Stimulated activated CD8-positive, alpha-beta memory T cell treated with anti-CD3 and anti-CD28 coated beads, Interleukin-4, amount 100 ng/mL, for 48 hours (primary cell): ENCODE results near the gene PLA1A.

Source experiments
- DNase-seq: peaks from one replicate; pipeline ENCODE4 v3.0.0-alpha.2; 2020

Gene PLA1A

DNA sequence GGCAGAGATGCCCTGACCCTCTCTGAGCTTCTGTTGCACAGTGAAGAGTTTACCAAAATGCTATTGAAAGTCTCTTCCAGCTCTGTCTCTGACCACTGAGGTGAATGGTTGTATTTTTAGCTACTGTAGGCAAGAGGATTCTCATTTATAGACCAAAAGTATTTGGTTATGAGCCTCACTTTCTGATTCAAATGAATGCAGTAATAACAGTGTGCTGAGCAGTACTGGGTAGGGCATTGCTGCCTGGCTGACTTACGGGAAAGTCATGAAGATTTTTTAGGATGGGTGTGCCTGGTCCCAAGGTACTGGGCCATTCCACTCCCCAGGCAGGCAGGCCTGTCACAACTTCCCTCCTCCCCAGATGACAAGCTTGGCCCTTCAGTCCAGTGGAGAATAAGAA, 15.5 kb downstream of the PLA1A start:
- DNase-seq = no peak

- DNase-seq = no peak
These were observed 16.2 kb downstream of the PLA1A start for GRCh38 chr3:119613872-119614271.

- no peak for DNase-seq
These were observed 18.4 kb downstream of the PLA1A start for GRCh38 chr3:119616056-119616455.

DNA sequence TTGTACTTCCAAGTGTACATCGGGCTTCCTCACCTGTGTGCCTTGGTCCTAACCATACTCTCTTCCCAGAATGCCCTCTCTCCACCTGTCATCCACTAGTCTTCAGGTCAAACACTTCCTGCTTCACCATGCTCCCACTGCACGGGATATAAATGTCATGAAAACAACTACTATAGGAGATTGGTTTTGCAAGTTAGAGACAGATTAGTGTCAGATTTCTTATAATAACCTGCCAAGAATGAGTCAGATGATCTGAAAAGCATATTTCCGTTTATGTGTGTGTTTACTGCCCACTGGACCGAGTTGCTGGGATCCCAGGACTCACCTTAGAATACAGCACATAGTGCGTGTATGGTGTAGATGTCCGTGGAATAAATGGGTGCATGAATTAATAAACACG, 21.4 kb downstream of the PLA1A start:
- no peak for DNase-seq

DNA sequence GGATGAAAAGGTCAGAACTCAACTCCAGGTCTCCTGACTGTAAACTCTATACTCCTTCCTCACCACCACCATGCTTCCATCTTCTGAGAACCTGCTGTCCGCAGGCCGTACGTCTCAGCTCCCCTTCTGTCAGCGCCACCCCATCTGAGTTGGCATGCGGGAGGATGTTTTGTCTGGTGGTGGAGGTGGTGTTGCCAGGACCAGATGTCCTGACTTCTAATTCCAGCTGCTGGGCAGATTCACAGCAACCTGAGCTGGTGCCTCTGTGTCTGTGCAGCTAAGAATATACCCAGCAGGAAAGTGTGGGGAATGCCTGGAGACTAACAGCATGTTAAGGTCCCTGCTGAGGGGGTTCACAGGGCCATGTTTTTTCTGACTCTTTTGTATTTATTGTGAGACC, 23.2 kb downstream of the PLA1A start:
- no peak for DNase-seq

DNA sequence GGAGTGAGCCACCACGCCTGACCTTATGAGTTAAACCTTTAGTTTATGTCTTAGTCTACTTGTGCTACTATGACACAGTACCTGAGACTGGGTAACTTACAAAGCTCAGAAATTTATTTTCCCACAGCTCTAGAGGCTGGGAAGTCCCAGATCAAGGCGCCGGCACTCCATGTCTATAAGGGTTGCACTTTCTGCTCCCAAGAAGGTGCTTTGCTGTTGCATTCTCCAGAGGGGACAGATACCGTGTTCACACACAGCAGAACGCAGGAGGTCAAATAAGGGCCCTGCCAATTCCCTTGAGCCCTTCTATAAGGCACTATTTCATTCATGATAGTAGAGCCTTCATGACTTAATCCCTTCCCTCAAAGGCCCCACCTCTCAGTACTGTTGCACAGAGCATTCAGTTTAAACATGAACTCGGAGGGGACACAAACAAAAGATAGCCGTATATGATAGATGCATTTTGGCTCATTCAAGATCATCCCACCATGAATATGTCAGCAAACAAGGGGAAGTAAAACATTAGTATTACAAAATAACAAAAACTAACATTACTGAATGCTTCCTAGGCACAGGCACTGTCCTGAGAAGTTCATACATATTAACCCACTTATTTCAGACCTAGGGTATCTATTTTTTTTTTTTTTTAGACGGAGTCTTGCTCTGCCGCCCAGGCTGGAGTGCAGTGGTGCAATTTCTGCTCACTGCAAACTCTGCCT, 26.5 kb downstream of the PLA1A start:
- no peak for DNase-seq

- DNase-seq = no peak
These were observed 27.9 kb downstream of the PLA1A start for GRCh38 chr3:119625451-119626153.

DNA sequence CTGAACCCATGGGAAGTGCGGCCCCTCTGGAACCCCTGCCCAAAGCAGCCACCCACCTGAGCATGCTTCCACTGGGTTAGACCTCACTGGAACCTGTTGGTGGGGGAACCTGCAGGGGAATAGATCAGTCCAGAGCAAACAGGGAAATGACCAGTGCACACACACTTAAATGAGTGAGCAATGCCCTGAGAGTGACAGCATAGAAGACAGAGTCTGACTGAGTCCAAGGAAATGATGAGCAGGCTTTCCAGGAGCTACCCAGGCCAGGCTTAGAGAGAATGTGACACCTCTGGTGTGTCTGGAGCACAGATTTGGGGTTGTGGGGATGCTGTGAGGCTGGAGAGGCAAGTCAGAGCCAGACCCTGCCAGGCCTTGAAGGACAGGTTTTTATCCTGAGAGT, 28.5 kb downstream of the PLA1A start:
- no peak for DNase-seq

DNA sequence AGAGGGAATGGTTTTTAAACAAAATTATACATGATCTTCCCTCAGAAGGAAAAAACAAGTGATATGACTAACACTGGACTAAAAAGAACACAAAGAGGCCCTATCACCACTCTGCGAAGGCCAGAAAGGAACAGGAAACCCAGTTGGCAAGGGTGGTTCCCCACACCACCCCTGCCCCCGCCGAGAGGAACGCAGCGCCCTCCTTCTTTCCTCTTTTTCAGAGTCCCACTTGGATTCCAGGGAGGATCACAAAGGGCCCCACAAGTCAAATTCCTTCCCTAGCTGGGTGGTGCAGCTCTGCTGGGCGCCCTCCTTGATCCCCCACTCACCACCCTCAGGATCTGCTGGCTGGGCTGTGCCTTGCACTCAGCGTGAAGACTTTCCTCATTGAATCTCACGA, 29.8 kb downstream of the PLA1A start:
- peak; percentile 49 for DNase-seq

DNA sequence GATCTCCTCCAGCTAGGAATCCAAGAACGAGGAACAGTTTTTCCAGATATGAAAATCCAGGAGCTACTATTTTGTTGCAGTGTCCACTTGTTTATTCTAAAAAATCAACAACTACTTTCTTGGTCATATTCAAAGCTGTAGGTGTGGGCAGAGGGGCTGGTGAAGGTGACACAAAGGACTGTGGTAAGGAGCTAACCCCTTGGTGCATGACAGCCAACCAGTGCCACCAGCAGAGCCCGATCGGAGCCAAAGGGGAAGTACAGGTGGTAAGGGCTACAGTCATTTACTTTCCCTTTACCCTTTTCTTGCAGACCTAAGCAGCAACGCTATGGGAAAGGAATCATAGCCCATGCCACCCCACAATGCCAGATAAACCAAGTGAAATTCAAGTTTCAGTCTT, 30.7 kb downstream of the PLA1A start:
- peak; percentile 53 for DNase-seq

GRCh38 chr3:119628816-119629445, 31.2 kb downstream of the PLA1A start:
- DNase-seq = no peak

DNA sequence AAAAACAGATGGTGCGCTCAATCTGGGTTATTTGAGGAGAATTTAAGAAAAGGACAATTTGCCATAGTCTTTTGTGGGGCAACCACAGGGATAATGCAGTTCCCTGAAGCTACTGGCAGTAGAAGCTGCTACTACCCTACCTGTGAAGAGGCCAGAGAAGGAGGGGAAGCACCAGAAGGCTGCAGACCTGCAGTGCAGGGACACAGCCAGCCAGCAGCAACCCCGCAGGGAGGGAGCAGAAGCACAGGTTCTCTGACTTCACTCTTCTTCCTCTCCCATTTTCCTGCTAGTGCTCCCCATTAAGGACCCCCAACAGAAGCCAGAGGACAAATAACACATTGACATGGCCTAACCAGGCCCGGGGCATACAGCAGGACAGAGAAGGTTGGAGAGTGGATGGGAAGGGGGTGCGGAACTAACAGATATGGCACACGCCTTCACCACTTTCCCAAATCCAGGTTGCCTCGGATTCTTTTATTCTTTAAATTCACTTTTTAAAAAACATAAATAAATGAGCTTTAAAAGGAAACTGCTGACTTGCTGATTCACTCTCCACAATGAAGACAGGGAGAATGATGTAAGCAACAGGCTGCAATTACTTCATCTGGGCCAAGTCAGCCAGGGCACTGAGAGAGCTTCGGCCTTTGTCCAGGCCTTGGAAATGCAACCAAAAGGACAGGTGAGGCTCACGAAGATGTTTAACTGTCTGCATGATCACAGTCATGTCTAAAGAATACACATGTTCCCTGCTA, 32.6 kb downstream of the PLA1A start:
- no peak for DNase-seq

DNA sequence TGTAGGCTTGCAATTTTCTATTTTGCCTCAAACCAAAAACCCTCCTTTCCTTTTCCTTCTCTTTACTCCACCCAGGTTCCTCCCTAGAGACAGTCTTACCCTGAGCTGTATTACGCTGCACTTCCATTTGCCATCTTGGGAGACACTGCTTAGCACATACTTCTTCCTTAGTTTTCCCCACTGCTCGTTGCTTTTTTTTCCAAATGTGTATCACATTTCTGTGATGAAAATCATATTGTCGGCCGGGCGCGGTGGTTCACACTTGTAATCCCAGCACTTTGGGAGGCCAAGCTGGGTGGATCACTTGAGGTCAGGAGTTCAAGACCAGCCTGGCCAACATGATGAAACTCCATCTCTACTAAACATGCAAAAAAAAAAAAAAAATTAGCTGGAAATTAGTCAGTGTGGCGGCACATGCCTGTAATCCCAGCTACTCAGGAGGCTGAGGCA, 33.2 kb downstream of the PLA1A start:
- DNase-seq = no peak

DNA sequence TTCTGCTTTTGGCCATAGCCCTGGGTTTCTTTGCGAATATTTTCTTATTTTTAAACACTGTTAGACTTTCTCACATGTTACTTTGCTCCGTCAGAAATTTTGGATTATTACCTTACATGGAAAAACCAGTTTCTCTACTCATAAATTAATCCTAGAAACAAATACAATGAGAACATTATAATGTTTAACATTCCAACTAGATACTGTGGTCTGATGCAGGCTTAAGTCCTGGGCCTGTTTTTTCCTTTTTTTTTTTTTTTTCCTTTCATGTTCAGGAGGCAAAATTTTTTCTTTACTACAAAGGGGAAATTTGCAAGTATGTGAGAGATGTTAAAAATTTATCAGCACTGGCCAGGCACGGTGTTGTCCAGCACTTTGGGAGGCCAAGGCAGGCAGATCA, 33.8 kb downstream of the PLA1A start:
- DNase-seq = no peak

DNA sequence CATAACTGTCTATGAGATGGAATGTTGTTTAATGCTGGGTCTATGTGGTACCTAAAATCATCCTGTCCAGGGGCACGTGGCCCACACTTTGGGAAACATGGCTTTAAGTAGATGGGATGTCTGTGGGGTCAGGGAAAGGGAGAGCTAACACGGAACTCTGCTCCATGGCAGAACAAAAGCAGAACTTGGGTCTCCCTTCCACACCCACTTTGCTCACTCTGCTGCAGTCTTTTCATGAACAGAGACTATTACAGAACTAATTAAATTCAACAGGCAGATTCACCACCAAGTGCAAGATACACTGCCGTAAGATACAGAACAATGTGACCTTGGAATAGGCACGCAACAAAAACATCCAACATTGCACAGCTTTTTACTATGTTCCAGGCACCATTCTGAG, 34.5 kb downstream of the PLA1A start:
- DNase-seq = no peak

GRCh38 chr3:119632829-119633228, 35.1 kb downstream of the PLA1A start:
- no peak for DNase-seq

DNA sequence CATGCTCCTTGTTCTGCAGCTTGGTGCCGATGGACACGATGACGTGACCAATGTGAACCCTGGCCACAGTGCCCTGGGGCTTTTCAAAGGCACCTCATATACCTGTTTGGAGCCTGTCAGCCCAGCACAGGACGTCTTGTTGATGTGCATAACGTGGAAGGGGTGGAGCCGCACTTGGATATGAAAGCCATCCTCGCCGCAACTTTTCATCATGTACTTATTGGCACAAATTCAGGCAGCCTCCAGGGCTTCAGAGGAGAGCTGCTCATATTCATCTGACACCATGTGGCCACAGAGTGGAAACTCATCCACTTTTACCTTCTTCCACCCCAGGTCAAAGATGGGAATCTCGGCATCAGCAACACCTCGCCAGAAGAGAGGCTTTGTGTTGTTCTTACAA, 38.0 kb downstream of the PLA1A start:
- DNase-seq = no peak

DNA sequence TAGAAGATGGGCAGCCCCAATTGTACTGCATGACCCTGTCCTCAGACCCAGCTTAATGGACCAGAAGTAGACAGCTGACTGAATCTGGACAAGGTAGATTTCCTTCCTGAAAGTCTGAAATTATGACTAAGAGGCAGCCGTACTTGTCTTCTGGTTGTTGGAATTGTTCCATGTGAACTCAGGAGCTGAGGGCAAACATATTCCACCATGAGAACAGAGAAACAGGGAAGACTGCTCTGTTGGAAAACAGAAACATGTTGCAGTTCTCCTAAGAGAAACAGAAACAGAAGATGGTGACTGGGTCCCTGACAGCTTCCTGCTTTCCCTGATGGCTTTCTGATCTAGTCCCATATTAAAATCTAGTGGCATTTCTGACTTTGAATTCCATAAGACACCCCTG, 38.6 kb downstream of the PLA1A start:
- no peak for DNase-seq

DNA sequence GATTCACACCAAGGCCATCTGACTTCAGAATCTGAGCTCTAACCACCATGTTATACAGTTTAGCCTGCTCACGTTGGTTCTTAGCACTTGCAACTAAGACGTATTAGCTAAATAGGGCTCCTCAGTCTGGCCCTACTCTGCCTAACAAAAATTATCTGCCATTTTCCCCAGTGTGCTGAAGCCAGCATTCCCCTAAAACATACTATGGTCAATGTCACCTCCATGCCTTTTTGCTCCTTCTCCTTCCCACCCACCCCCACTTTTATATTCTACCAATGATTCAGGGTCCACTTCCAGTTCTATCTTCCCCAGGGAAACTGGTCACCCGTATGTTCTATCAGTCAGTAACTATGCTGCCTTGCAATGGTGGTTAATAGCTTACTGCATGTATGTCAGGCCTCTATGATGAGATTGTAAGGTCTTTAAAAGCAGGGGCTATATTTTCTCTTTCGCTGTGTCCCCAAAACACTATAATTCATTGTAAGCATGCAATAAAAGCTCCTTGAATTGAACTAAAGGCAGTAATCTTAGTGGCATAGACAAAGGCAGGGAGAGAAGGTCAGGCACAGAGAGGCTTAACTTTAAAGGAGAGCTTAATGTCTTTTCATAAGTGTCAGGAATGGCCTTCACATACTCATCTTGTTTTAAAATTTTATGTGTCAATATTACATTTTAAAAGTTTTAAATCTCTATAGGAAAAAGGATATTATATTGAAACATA, 39.4 kb downstream of the PLA1A start:
- no peak for DNase-seq

GRCh38 chr3:119637679-119638477, 40.2 kb downstream of the PLA1A start:
- DNase-seq = no peak

GRCh38 chr3:119639494-119640350, 42.0 kb downstream of the PLA1A start:
- peak; percentile 28 for DNase-seq
